Measurements from ENCODE around the gene SH3RF1. TPM values are rescaled to one million over a fixed set of nuclear protein-coding genes. Genes with fewer than 3 reads are reported as not detected.
"Not testable (repeated sequence)": the region's sequence is repeated elsewhere in the genome, so short reads cannot be mapped to it uniquely, and the experiment has no call there.

SH3RF1 gene
- total RNA-seq, 3 donors from 2014 or later = 45.3 to 82.3 (median 65.5) TPM

DNA sequence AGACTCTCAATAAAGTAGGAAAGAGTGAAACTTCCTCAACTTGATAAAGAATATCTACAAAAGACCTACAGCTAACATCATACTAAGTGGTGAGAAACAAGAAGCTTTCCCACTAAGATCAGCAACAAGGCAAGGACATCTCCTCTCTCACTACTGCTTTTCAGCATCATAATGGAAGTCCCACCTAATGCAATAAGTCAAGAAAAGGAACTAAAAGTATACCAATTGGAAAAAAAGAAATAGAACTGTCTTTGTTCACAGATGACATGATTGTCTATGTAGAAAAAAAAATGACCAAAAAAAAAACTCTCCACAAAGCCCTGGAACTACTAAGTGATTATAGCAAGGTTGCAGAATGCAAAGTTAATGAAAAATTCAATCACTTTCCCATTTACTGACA, 25.1 kb upstream of the SH3RF1 start:
- Histone ChIP-seq H3K4me1 (ENCODE audit: low read depth) (no peaks in the 10 kb centered on the region), H3K36me3 (ENCODE audit: low read depth) (no peaks in the 10 kb centered on the region), H3K9me3 (no peaks in the 10 kb centered on the region), H3K4me3 (no peak overlapping the region)
- intact Hi-C loops (cut with DNase I, micrococcal nuclease) = no loop called here
- no peak for ATAC-seq
- TF ChIP-seq, protein P1, sequence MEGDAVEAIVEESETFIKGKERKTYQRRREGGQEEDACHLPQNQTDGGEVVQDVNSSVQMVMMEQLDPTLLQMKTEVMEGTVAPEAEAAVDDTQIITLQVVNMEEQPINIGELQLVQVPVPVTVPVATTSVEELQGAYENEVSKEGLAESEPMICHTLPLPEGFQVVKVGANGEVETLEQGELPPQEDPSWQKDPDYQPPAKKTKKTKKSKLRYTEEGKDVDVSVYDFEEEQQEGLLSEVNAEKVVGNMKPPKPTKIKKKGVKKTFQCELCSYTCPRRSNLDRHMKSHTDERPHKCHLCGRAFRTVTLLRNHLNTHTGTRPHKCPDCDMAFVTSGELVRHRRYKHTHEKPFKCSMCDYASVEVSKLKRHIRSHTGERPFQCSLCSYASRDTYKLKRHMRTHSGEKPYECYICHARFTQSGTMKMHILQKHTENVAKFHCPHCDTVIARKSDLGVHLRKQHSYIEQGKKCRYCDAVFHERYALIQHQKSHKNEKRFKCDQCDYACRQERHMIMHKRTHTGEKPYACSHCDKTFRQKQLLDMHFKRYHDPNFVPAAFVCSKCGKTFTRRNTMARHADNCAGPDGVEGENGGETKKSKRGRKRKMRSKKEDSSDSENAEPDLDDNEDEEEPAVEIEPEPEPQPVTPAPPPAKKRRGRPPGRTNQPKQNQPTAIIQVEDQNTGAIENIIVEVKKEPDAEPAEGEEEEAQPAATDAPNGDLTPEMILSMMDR (IDR thresholded peaks at IDR 0.05) = no peak
- DNase-seq = no peak

DNA sequence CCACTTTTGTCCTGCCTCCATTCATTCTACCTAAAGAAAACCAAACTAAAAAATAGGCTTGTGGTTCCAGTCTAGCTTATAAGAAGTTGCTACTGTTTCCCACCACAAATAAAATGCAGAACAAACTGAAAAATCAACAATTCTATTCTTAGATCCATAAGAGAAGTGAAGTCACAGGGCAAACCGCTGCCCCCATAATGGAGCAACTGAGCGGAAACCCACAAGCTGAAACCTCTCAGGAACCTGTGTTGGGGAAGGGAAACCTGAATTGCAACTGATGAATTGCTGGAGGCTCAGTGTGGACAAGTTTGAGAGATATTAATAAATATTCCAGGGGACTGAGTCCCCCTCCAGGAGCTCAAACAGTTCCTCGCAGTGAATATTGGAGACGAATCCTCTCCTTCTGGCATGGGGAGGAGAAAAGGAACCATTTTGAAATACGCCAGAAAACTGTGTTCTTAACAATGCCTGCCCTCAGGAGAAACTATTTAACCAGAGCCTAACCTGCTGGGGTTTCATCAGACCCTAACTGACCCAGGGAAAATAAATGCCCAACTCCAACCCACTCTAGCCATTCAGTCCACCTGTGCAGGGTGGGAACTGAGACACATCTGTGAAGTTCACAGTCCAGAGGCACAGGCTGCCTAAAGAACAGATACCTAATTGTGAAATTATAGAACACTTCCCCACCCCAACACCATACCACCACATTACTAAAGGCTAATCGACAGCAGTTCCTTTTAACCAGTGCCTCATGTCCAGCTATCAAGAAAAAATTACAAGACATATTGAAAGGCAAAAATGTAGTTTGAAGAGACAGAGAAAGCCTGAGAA, 22.8 kb upstream of the SH3RF1 start:
- DNase-seq = peak in 1 of 3 donors; percentile 23
- H3K4me3 ChIP-seq = no peak overlapping the region
- H3K36me3 ChIP-seq (ENCODE audit: low read depth) = no peaks in the 10 kb centered on the region
- TF ChIP-seq, protein P1 (IDR thresholded peaks at IDR 0.05) = no peak
- ATAC-seq = peak; percentile 46
- no peaks in the 10 kb centered on the region for H3K4me1 ChIP-seq (ENCODE audit: low read depth)
- no peaks in the 10 kb centered on the region for H3K9me3 ChIP-seq
- intact Hi-C loops (cut with DNase I, micrococcal nuclease) = no loop called here

DNA sequence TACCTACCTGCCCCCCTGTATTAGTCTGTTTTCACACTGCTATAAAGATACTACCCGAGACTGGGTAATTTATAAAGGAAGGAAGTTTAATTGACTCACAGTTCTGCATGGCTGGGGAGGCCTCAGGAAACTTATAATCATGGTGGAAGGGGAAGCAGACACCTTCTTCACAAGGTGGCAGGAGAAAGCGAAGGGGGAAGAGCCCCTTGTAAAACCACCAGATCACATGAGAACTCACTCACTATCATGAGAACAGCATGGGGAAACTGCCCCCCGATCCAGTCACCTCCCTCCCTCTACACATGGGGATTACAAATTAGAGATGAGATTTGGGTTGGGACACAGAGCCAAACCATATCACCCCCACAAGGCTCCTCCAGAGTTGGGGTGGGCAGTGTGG, 17.2 kb upstream of the SH3RF1 start:
- H3K9me3 ChIP-seq; DNase-seq; H3K36me3 ChIP-seq (ENCODE audit: low read depth); intact Hi-C loops (cut with DNase I, micrococcal nuclease); ATAC-seq; H3K4me3 ChIP-seq; H3K4me1 ChIP-seq (ENCODE audit: low read depth): not testable (repeated sequence)

DNA sequence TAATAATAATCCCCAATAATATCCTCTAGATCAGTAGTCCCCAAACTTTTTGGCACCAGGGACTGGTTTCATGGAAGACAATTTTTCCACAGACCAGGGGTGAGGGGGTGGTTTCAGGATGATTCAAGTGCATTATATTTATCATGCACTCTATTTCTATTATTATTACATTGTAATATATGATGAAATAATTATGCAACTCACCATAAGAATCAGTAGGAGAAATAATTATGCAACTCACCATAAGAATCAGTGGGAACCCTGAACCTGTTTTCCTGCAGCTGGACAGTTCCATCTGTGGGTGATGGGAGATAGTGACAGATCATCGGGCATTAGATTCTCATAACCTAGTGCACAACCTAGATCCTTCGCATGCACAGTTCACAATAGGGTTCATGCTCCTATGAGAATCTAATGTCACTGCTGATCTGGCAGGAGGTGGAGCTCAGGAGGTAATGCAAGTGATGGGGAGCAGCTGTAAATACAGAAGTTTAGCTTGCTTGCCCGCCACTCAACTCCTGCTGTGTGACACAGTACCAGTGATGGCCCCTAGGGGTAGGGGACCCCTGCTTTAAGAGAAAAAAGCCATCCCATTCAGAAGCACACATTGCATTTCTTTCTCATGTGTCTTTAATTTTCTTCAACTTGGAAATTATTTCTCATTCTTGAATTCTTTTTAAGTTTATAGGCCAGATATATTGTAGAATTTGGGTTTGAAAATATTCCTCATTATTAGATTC, 16.0 kb upstream of the SH3RF1 start:
- TF ChIP-seq, protein P1 (IDR thresholded peaks at IDR 0.05) = no peak
- Histone ChIP-seq H3K36me3 (ENCODE audit: low read depth) (no peaks in the 10 kb centered on the region), H3K9me3 (no peaks in the 10 kb centered on the region), H3K4me1 (ENCODE audit: low read depth) (no peaks in the 10 kb centered on the region), H3K4me3 (no peak overlapping the region)
- DNase-seq (no peak), ATAC-seq (no peak)
- intact Hi-C loops (cut with DNase I, micrococcal nuclease) = no loop called here

DNA sequence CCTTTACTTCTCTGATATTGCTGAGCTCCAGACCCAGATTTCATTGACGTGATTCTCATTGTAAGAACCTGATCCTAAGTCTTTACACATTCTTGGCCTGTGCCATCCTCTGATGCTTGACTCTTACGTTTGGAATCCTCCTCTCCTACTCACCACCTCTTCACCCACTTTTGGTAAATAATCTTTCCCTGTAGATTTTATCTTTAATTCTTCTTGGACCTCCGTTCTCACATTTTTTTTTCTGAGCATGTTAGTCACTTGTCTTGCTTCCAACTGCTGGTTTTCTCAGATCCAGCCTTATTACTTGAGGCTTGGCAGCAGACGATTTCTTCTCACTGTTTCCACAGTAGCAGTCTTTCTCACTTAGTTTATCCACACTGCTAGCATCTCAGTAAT, 12.4 kb upstream of the SH3RF1 start:
- no peaks in the 10 kb centered on the region for H3K36me3 ChIP-seq (ENCODE audit: low read depth)
- intact Hi-C loops (cut with DNase I, micrococcal nuclease) = no loop called here
- no peak overlapping the region for H3K4me3 ChIP-seq
- ATAC-seq = no peak
- TF ChIP-seq, protein P1 (IDR thresholded peaks at IDR 0.05) = no peak
- no peaks in the 10 kb centered on the region for H3K4me1 ChIP-seq (ENCODE audit: low read depth)
- no peak for DNase-seq
- no peaks in the 10 kb centered on the region for H3K9me3 ChIP-seq
